Measurements from ENCODE around the gene FKBP7.
"Not testable (repeated sequence)": the region's sequence is repeated elsewhere in the genome, so short reads cannot be mapped to it uniquely, and the experiment has no call there.

FKBP7 gene

DNA sequence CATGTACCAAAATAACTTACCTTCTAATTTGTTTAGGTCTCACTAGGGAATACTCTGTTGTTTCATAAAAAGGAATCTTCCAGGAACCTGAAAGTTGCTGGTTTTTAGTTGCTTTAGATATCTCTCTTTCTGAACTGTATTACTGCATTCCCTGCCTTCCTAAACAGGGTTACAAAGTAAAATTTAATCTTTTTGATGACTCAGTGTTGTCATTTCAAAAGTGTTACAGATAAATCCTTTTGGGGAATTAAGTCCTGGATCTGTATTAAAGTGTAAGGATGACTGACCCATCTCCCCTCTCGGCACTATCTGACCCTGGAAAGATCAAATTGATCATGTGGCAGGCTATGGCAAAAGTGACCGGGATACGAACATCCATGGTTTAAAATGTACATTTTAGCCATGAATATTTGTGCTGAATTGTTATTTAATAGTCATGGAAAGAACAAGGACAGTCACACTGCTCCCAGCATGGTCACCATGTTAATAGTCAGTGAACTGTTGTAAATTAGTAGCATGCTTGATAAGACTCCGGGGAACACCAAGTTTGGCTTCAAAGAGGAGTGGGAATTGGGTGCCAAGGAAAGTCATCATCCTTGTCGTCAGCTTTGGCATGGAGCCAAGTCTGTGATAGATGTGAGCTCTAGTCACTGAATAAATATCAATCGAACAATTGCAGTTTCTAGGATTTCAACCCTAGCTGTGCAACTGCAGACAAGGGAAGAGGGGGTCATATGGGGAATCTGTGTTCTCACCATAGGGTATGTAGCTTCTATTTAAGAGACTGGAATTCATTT lies 6.0 kb upstream of the FKBP7 start:
- DNase-seq = peak; percentile 53

DNA sequence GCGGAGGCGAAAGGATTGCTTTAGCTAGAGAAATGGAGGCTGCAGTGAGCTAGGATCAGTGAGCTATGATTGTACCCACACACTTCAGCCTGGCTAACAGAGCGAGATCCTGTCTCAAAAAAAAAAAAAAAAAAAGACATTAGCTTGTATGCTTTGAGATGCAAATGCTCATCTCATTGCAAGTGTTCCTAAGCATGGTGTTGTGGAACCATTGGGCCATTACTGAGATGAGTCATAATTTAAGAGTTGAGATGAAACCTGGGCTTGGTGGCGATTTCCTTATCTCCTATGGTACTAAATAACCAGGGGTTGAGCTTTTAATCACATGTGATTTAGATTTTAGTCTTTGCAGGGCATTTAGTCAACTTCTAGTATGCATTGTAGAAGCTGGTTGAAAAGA lies 4.0 kb upstream of the FKBP7 start:
- no peak for DNase-seq

DNA sequence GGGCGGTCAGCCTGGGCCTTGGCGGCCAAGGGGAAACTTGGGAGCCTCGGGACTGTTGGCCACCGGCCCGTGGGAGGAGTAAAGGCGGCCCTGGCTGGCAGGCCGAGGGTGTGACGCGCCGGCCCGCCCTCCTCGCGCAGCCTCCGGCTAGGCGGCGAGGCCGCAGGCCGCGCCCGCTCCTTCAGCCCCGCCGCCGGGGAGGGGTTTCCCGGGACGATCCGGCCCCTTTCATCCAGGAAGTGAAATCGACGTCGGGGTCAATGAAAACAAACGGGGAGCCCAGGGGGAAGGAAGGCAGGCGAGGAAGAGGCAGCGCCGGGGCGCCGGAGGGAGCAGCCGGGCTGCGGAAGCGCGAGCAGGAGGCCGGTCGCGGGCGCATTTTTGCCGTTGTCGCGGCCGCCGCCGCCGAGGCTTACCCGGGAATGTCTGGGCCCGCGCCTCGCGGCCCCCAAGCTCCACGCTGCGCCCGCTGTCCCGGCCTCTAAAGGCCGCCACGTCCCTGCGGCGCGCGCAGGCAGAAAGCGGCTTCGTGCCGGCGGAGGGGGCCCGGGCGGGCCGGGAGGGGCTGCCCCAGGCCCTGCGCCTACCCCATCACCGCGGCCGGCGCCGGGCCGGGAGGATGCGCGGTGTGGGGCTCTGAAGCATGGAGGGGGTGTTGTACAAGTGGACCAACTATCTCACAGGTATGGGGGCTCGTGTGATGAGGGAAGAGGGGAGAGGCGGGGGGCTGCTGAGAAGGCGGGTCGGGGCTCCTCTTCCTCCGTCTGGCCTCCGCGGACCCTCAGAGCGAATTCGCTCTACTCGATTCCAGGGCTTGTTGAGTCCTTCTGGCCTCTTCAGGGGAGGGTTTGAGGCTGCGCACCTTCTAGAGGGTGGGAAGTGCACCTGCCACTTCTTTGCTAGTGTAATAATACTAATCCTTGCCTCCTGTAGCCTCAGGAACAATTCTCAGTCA lies 2.1 kb upstream of the FKBP7 start, which contains the start of gene PLEKHA3:
Gene PLEKHA3 (plus strand): TSS at position 231 of the 955 bp plus-strand sequence. CDS start 413 bp downstream, at position 644.
- DNase-seq = peak; percentile 90

DNA sequence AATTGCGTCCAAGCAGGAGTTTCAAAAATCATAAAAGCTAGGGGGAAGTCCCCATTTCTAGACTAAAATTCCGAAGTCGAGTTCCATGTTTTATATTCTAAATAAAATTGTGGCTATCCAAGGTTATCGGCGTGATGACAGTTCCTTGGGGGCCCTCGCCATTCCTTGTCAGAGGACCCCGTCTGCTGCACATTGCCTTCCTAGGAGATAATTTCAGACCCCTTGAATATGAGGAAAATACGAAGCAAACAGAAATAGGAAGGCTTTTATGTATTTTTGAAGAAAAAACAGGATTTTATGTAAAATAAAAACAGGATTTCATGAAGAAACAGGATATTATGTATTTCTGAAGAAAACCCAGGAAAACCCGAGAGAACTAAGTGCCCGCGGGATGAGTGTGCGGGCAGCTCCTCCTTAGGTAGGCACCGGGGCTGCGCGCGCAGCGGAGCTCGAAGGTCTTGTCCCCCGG lies 1.4 kb upstream of the FKBP7 start:
- peak; percentile 64 for DNase-seq

DNA sequence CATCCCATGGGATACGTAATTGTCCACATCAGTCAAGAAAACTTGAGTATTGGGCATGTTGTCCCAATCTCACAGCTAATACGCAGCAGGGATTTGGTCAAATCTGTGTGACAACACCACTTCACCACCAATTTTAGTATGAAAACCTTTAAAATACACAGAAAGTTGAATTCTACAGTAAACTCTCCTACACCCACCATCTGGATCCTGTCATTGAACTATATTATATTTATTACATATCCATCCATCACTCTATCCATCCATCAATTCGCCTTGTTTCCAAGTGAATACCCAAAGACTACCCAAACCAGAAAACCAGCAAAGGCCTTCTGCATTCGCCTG lies 846 bp upstream of the FKBP7 start:
- no peak for DNase-seq

DNA sequence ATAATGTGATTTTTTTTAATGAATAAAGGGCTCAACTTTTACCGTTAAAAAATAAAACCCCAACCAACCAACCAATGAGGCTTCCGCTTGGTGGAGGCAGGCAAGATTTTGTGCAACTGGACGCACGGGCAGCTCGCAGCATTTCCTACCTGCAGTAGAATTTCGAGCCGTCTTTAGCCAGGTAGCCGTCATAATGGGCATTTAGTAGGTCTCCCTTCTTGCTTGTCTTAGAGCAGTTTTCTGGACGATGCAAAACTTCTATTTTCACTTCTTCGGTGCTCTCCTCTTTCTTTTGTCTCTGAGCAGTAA lies 316 bp downstream of the FKBP7 start:
- DNase-seq = peak; percentile 69

DNA sequence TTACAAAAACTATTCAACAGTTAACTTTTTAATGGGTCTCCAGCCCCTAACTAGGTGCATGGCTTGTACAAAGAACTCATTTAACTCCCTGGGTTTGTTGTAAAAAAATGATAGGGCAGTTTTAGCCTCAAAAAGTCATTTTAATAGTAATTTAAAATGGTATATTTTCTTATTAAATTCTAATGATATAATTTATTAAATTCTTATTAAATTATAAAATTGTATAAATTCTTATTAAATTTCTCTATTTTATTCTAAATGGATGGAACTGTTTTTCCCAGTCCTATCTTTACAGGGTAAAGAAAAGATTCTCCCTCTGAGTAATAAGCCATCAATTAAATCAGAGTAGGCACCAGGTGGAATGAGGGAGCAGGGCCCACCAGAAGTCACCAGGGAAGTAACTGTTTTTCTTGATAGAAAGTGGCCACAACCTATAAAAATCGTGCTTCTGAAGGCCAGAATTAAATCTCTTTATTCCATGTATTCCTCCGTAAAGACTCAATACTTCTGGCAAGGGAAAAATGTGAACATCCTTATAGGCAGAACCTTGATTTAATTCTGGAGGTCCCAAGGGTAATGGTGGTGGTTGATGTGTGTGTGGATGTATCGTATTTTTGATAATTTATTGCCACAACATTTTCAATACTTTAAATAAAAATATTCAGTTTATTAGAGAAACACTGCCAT lies 814 bp downstream of the FKBP7 start:
- peak; percentile 45 for DNase-seq

DNA sequence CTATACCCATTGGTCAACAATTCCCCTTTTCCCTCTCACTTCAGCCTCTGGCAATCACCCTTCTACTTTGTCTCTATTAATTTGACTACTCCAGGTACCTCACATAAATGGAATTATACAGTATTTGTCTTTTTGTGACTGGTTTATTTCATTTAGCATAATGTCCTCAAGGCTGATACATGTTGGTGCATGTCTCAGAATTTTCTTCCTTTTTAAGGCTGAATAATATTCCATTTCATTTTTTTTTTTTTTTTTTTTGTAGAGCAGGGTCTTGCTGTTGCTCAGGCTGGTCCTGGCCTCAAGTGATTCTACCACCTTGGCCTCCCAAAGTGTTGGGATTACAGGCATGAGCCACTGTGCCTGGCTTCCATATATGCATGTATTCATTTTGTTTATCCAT lies 1.9 kb downstream of the FKBP7 start:
- no peak for DNase-seq

DNA sequence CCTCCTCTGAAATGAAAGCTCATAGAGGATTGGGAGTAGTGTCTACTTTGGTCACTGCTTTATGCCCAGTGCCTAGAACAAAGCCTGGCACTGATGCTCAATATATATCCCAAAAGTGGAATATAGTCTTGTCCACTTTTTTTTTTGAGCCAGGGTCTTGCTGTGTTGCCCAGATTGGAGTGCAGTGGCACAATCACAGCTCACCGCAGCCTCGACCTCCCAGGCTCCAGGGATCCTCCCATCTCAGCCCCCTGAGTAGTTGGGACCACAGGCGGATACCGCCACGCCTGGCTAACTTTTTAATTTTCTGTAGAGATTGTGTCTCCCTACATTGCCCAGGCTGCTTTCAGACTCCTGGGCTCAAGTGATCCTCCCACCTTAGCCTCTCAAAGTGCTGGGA lies 3.8 kb downstream of the FKBP7 start:
- no peak for DNase-seq

DNA sequence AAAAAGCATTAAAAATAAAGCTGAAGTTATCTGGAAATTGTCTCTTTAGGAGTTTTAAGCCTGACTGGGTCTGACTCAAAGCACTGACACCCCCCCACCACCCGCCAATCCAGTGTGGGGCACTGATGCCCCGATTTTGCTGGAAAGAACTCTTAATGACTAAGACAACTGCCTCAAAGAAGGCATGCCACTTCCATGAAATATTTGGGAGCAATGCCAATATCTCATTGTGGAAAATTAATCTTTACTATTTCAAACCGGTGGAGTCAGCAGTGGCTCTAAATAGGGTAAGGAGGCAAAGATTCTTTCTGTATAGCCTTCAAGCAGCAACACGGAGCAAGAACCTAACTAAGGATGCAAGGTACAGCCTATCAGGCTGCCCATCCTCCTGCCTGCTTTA lies 4.5 kb downstream of the FKBP7 start:
- DNase-seq = no peak

DNA sequence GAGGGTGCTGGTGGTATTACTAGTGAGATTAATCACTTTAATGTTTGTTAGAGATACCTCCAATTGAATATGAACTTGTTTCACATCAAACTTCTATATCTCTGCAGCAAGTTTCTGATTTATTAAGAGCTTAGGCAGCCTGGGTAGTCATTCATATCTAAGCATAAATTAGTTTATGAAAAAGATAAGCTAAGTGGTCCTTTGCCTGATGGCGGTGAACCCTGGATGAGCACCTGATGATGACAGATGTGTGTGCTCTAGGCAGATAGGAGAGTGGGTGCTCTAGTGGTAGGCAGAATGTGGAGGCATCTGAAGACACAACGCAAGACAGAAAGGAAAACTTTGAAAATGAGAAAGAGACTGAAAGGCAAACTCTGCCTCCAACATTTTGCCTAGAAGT lies 5.0 kb downstream of the FKBP7 start:
- DNase-seq = no peak

DNA sequence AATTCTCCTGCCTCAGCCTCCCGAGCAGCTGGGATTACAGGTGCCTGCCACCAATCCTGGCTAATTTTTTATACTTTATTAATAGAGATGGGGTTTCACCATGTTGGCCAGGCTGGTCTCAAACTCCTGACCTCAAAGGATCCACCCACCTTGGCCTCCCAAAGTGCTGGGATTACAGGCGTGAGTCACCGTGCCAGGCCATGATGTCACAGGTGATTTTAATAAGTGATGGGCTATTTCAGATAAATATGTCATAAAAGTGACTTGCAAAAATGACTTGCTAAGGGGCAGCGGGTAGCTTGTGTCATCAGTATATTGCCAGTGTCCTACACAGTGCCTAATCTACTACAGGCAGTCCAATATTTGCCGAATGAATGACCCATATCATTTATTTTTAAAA lies 7.1 kb downstream of the FKBP7 start:
- not testable (repeated sequence) for DNase-seq

DNA sequence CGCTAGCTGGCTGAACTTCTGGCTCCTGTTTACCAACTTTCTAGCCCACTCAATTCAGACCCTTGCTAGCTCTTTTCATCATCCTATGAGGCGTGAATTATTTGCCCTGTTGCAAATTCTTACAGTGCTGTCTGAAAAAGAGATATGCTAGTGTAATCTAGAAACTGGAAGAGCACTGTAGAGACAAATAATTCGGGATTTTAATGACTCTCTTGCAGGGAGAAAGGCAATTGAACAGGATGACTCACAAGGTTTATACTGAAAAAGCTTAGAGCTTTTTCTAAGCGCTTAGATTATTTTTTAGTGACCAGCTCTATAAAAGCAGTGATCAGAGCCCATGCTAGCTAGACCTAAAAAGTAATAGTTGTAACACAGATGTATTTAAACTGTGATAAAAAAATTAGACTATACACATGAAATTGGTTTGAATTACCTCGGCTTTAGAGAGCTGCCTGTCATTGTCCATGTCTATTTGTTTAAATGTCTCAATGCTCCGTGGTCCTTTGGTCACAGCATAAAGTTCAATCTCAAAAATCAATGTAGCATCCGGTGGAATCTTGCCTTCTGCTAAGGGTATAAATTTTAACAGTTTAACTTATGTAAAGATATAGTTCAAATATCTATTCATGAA lies 9.1 kb downstream of the FKBP7 start:
- no peak for DNase-seq

DNA sequence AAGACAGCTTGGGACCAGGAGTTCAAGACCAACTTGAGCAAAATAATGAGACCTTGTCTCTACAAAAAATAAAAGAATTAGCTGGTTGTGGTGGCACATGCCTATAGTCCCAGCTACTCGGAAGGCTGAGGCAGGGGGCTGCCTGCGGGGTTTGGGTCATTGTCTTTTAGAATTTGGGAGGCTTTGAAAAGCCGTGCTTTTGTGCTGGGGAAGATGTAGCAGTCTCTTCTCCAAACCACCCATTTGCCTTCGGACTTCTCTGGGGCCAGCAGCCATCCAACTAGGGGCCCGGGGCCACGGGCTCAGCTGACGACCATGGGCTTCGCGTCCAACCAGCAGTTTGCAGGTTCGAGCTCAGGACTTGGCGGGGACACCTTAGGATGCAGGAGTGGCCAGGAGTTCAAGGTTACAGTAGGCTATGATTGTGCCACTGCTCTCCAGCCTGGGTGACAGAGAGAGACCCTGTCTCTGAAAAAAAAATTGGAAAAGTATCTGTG lies 21.0 kb downstream of the FKBP7 start:
- no peak for DNase-seq

DNA sequence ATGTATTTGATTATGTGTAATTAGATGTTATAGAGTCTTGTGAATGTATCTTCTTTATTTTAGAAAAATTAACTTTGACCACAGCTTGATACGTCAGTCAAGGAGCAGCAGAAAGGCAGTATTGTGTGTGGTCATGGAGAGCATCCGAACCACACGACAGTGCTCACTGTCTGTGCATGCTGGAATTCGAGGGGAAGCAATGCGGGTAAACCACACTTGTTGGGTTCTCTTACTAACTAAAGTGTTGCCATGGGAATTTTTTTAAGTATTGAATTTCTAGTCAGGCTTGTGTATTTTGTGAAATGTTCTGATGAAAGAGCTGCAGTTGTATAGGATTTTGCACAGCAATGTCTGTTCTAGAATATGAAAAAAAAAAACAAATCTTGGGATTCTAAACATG lies 22.5 kb downstream of the FKBP7 start:
- no peak for DNase-seq

DNA sequence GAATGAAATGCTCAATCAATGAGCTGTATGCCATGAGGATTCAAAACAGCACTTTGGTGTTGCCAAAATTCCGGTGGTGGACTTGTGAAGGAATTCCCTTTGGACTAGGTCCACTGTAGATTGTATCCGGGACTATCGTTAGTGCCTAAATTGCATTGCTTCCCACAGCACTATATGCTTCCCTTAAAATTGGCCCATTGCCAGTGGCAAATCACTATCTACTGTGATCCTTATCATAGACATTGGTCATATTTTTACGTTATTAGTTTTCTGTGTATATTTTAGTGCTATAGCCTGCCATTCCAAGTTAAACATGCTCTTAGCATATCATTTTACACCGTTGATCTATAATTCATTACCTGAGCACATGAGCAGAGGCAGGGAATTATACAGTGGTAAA lies 25.5 kb downstream of the FKBP7 start:
- DNase-seq = no peak

DNA sequence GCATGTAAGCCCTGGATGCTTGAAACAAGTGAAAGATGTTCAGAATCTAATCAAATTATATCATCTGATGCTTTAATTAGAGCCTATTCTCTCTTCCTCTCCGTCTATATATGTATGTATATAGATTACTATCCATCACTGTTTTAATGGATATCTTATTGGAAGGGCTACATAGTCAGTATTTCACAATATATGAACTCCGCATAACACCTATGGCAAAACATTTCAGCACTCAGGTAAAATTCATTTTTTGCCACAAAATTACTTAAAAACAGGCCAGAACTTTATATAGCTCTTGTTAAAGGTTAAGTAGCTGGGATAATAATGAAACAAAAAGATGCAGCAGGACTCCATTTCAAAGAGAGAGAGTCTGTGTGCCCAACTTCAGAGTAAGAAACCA lies 26.1 kb downstream of the FKBP7 start:
- peak; percentile 14 for DNase-seq

DNA sequence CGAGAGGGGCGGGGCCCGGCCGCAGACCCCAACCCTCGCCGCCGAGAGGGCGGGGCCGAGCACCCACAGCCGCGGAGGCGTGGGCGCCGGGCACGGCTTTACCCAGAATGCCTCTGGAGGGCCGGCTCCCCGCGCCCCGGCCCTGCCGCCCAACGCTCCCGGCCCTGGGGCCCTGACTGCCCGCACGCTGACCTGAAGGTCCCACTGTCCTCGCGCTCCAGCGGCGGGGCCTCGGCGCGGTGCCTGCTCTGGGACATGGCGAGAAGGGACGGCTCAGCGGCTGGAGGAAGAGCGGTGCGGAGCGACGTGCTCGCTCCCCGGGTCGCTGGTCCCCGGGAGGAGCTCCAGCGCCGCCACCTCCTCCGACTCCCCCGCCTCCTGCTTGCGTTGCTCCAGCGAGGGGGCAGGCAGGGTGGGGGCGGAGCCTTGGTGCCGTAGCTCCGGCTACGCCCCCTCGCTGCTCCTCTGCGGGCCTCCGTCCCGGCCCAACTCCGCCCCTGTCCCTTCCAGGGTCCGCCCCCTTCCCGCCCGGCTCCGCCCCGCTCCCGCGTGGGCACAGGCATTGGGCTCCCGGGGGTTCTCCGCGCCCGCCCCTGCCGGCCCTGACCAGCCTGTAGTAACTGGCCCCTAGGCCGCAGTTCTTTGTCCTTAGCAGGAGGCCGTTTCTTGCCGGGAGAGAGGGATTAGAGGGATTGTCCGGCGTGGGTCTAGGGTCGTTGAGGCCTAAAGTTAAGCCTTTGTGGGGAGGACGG lies 27.4 kb downstream of the FKBP7 start, which contains the start of the genes PJVK and PRKRA:
Gene PJVK (plus strand): TSS at position 605 of the 752 bp plus-strand sequence. CDS start 2,032 bp downstream, outside the sequence.
Gene PRKRA (minus strand): TSS at position 402 of the 752 bp plus-strand sequence. CDS start 145 bp downstream, at position 257.
- DNase-seq = peak; percentile 96

DNA sequence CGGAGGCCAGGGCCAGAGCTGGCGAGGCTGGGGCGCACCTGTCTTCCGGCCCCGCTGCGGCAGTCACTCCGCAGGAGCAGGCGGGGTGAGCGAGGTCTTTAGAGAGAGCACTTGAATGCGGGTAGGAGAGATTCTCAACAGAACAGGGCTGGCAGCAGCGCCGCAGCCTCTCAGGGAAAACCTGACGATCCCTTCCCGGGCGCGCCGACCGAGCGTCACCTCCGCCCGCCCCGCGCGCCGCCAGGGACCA lies 28.0 kb downstream of the FKBP7 start:
- peak; percentile 80 for DNase-seq

DNA sequence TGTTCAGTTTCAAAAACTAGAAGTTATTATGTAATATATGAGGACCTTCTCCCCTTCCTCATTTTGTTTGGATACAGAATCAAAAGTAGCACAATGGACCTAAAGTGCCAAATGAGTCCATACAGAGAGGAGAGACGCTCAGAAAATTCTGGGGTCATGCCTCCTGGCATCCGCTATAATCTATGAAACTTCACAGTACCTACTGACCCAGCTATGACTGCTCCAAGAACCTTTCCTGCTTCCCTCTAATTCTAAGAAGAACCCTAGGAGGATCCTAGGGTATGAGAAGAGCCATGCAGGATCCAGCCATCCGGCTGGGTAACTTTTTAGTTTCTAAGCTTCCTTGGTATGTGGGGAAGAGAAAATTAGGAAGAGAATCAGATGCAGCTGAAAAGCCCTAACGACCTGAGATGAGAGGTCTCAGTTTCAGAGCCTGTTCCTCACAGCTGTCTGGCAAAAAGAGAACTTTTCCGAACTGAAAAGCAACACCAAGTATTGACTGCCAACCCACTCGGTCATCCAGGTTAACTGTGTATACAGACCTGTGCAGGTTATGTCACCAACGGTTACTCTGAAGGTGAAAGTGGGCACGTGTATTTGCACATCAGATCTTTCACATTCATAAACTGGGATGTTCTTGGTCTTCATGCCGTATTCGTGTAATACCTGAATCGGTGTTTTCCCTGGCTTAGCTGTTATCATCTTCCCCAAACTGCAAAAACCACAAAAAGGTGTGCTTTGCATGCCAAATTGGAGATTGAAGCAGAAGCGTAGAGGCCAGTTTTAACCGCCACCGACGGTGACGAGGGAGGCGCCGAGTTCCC lies 28.5 kb downstream of the FKBP7 start:
- no peak for DNase-seq
